NCI-H748 (cell line): ENCODE measurements around the gene MEIS1.
A peak's percentile ranks its signal among the peaks of the same experiment; 100 is the strongest.

Experiments used
- DNase-seq: peaks from one replicate; lab custom pipeline; 2025; ENCODE audit not compliant: unreplicated experiment; lab: John Stamatoyannopoulos, UW

MEIS1 gene

DNA sequence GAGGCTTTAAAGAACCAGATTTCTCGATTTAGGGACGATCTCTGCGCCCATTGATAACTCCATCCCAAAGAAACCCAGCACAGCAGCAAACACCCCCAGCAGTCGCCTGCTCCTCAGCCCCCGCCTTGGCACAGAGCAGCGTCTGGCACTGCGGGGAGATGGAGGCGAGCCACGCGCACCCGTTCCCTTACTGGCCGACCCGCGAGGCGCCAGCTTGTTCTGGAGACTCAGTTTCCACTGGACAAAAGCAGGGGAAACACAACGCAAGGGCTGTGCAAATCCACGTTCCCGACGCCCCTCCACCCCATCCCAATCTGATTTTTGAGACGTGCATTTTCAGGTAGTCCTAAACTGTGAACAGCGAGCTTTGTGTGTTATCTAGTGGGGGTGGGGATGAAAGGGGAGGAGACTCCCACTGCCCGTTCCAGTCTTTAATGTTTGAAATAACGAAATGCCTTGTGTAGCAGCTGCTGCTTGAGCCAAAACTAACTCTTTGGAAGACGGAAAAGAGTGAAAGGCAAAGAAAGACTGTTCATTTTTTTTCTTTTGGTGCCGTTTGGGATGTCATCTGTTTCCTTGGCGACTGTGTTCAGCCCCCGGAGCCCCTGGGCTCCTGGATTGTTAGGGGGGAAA lies 143.2 kb downstream of the MEIS1 start:
- peak; percentile 81 for DNase-seq

- peak; percentile 81 for DNase-seq
Observed at GRCh38 chr2:66578687-66579106, 143.8 kb downstream of the MEIS1 start.

DNA sequence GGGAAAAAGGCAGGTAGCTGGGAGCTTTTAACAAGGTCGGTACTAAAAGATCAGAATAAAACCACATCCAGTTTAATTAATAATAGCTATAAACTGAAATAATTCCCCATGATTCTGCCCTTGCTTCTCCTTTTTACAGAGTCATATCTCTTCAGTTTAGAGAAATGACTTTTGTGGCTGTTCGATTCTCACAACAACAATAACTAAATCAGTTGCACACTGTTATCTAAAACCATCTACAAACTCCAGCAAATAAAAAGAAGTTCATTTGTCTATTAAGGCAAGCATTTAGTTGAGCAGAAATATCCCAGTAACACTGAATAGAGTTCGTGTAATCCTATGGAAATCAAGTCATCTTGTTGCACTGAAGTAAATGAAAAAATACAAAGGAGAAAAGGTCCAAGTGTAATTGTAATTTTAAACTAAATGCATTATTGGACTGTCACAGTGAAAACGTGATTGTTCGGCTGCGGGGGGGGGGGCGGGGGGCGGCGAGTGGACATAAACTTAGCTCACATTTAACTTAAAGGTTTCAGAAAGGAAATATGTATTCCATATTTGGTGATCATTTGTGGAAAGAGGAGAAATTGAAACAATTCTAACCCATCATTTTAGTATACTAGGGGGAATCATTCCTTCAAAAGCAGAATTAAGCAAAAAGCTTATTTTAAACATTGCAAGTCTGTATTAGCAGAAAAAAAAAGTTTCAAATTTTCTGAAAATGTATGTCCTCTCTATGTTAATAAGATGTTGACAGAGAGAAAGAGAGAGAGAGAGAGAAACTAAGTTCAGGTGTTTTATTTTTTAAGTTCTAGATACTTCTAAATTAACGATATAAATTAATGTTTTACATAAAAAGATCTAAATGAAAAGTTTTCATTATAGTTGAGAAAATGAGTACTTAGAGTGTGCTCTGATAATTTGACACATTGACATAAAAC lies 144.5 kb downstream of the MEIS1 start:
- DNase-seq, result no peak

DNA sequence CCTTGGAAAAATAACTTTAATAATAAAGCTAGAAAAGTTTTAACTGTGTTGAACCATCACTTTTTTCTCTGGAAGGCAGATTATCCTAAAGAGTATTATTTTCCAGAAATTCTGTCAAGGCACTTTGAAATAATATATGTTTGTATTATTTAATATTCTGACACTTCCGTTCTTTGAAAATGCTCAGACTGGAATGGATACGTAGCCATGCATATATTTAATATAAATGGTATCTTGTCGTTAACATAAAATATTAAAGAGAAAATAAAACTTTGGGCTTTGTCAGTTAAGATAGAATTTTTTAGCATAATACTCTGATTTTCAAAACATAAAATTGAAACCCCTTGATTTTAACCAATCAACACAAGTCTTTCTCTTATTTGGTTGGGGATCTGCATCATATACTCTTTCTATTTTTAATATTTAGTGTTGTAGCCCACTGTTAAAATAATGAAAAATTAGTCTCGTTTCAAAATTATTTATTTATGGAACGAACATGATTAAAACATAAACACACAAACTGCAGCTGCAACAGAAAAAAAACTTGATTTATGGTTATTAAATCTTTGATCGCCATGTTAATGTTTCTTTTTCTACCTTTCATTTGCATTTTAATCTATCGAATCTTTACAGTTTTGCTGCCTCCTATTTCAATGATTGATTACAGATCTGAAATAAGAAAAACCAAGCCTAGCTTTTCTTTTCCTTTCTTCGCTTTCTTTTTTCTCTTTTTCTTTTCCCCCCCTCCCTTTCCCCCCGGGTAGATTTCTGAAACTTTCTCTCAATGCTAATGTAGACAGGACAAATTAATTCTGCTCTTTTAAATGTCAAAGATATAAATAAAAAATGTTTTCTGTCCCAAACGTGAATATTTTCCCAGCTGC lies 145.5 kb downstream of the MEIS1 start:
- DNase-seq, result no peak

DNA sequence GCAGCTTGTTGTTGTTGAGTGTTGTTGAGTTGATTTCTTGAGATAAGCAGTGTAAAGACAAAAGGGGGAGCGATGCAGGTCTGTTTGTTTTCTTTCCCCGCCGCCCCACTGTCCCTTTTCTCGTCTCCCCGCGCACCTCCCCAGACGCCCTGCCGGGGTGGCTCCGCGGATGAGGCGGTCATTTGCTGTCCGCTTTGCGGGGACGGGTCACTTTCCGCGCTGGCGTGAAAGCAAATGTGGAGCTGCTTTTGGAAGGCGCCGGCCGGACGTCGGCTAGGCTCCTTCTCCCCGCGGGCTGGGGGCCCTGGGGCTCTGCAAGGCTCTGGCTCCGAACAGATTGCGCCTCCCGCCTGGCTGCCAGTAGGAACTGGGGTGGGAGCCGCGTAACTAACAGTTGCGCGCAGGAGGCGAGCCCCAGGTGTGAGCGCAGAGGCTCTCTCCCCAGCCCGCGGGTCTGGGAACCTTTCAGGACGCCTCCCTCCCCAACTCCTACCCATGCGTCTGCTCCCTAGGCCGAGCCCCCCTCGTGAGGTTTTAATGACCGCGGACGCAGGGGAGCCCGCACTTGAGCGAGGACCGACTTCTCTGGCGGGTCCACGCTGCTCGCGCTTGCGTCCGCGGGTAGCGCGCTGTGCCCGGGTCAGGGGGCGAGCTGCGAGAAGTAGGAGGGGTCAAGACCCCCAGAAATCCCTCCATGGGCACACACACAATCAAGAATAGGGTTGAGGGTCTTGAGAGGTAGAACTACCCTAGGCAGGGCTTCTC lies 146.6 kb downstream of the MEIS1 start:
- DNase-seq, result no peak

DNA sequence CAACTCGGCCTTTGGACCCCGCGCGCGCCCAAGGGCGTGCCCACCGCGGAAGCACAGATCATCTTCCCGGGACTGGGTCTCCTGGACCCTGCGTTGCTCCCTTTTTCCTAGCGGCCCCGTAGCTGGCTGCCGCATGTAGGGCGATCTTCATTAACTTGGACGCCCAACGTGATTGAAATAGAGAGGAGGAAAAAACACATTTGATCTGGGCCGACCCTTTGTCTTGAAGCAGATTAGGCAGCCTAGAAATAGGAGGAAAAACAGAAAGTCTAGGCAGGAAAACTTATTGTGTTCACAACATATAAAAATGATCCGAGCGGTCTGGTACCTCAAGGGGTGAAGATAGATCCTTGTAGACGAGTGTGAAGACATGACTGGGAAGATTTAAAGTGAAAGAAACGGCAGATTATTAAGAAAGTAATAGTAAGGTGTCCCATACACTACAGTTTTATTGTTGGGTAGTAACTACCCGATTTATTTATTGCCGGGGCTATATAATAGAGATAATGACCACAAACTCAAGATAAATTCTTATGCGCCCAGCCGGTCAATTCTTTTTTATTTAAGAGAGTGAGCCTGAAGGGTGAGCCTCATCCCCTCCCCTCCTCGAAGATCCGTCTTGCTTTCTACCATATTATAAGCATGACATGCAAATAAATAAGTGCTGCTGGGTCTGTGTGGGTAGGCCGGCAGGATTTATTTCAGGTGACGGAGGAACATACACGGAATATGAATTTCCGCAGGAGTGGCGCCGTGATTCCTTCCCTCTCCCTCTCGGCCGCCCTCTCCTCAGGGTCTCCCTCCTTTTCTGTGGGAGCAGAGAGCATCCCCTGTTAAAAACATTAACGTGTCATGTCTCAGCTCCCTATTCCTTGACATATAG lies 147.4 kb downstream of the MEIS1 start:
- DNase-seq, result no peak

GRCh38 chr2:66582987-66583880 lies 148.3 kb downstream of the MEIS1 start:
- no peak for DNase-seq

DNA sequence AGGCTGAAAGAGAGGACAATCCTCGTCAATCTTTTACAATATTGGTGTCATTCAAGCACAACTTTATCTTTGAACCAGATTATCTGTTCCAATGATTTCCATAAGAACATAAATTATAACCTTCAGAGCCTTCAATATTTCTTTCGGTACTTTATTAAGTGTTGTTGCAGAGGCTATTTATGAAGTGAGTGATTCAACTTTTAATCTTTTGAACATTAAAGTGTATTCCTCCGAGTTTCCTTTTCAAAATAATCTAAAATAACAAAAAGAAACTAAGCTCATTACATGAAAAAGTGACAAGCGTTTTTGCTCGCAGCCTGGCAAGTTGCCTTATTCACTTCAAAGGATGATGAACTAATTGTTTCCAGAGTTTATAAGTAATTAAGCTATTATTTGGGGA lies 149.0 kb downstream of the MEIS1 start:
- DNase-seq, result no peak

GRCh38 chr2:66585587-66585986 lies 150.7 kb downstream of the MEIS1 start:
- peak; percentile 83 for DNase-seq

- DNase-seq, result peak; percentile 54
Observed at GRCh38 chr2:66587216-66587615, 152.3 kb downstream of the MEIS1 start.

- no peak for DNase-seq
Observed at GRCh38 chr2:66594001-66594400, 159.1 kb downstream of the MEIS1 start.

DNA sequence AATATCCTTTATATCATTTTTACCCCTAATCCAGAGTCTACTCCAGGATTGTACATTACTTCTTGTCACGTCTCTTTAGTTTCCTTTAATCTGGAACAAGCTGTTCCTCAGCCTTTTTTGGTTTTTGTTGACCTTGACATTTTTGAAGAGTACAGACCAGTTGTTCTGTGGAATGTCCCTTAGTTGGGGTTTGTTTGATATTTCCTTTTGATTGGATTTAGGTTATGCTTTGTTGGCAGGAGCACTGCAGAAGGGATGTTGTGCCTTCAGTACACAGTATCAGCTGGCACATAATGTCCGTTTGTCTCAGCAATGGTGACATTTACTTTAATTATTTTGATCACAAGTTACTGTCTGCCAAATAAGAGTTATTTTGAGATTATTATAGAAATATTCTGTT lies 160.6 kb downstream of the MEIS1 start:
- no peak for DNase-seq

- no peak for DNase-seq
Observed at GRCh38 chr2:66596256-66596655, 161.3 kb downstream of the MEIS1 start.

DNA sequence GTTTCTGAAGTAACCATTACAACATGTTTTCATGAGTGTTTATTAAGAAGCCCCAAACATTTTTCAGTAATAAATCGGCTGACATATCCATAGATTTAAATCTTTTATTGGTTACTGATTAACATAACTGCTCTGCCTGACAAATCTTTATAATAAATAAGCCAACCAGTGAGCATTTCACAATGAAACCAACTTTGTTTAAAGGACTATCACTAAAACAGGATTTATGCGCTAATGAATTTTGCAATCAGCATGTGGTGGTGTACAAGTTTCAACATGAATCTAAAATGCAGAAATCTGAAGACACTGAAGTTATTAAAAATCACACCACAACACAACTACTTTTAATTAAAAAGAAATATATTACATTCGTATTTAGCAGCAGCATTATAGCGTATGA lies 166.7 kb downstream of the MEIS1 start:
- no peak for DNase-seq

DNA sequence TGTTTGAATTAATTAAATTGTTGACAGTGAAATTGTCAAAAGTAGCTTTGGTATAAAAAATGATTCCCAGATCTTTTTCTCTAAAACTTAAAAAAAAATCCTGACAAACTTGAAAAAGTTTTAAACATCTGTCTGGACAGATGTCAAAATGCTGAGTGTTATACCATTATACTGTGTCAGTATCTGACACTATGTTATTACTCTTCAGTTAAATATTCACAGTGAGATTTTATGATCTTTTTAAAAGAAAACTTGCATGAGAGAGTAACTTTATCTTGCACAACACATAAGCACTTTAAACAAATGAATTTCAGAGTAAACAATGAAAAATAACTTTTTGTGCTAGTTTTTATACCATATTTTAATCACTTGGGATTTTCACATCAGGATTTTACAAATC lies 167.4 kb downstream of the MEIS1 start:
- no peak for DNase-seq

DNA sequence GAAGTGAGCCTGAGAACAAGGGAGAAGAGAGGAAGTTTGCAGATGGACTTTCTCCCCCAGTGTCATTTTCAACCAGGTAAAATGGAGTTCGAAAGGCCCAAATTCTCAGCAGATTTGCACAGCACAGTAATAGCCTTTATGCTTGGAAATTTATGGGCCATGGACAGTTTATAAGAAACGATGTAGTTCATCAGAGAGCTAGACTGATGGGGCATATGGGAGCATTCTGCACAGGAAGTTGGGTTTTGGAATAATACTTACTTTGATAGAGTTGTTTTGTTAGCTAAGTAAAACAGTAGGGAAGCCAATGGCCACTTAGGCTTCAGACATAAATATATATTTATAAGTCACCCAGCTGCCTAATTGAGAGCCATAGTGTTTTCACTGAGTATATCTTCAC lies 169.4 kb downstream of the MEIS1 start:
- no peak for DNase-seq

GRCh38 chr2:66604976-66605375 lies 170.1 kb downstream of the MEIS1 start:
- no peak for DNase-seq

GRCh38 chr2:66607152-66607551 lies 172.2 kb downstream of the MEIS1 start:
- peak; percentile 22 for DNase-seq
